OCI-LY7 (cell line): Measurements from ENCODE around the gene UNC5A. TPM values are rescaled to one million over a fixed set of nuclear protein-coding genes. Genes with fewer than 3 reads are reported as not detected.

ENCODE experiments used
- BruUV-seq: library from RNA; stranded (reverse); fragments of 400-500 nt; replicated peaks from 2 replicates; lab custom pipeline; 2021; lab: Mats Ljungman, UMichigan
- CTCF ChIA-PET: fragments of 300-600 bp; sonication (Branson Sonifier 250); formaldehyde crosslinking; loops from one replicate; lab custom pipeline; 2022; ENCODE audit warnings: antibody characterized with exemption; ENCODE audit not compliant: unreplicated experiment; lab: Charles Lee
- POLR2A ChIA-PET: fragments of 300-600 bp; sonication (Branson Sonifier 250); formaldehyde crosslinking; loops from one replicate; lab custom pipeline; 2022; ENCODE audit warnings: antibody characterized with exemption; lab: Charles Lee
- DNase-seq: peaks from one replicate; pipeline ENCODE4 v3.0.0-alpha.2; 2015; ENCODE audit warnings: low spot score
- H2AFZ ChIP-seq: fragments of 200-600 bp; sonication (generic), shearing (Covaris generic); 2 replicates; pipeline ENCODE4 v1.6.1; 2014; ENCODE audit warnings: mild to moderate bottlenecking, antibody characterized with exemption, low read length, moderate library complexity
- H3K27ac ChIP-seq: fragments of 200-600 bp; sonication (generic); 2 replicates; pipeline ENCODE4 v1.5.1; 2014; ENCODE audit warnings: mixed run types, low read depth, mild to moderate bottlenecking, moderate library complexity, low read length, inconsistent platforms; ENCODE audit not compliant: poor library complexity, severe bottlenecking
- H3K36me3 ChIP-seq: fragments of 200-600 bp; sonication (generic); 2 replicates; pipeline ENCODE4 v1.6.1; 2014; ENCODE audit warnings: mild to moderate bottlenecking, antibody characterized with exemption, low read length, moderate library complexity, mixed read lengths; ENCODE audit not compliant: insufficient read depth
- H3K4me1 ChIP-seq: fragments of 200-600 bp; sonication (generic); 2 replicates; pipeline ENCODE4 v1.5.1; 2014; ENCODE audit warnings: mild to moderate bottlenecking, low read length; ENCODE audit not compliant: insufficient read depth, poor library complexity, severe bottlenecking
- H3K4me2 ChIP-seq: fragments of 200-600 bp; sonication (generic); 2 replicates; pipeline ENCODE4 v1.6.1; 2014; ENCODE audit warnings: mild to moderate bottlenecking, low read length
- H3K4me3 ChIP-seq: fragments of 200-600 bp; sonication (generic); 2 replicates; pipeline ENCODE4 v1.5.1; 2014; ENCODE audit warnings: mild to moderate bottlenecking, low read depth, low read length; ENCODE audit not compliant: poor library complexity, severe bottlenecking
- H3K79me2 ChIP-seq: fragments of 200-600 bp; sonication (generic); 2 replicates; pipeline ENCODE4 v1.6.1; 2016; ENCODE audit warnings: low read depth, mild to moderate bottlenecking, low read length, moderate library complexity, mixed read lengths; ENCODE audit not compliant: insufficient read depth
- H3K9me2 ChIP-seq: fragments of 200-600 bp; sonication (generic); 2 replicates; pipeline ENCODE4 v1.6.1; 2016; ENCODE audit warnings: mild to moderate bottlenecking, low read length, mixed read lengths; ENCODE audit not compliant: insufficient read depth
- H3K9me3 ChIP-seq: fragments of 200-600 bp; sonication (generic); 2 replicates; pipeline ENCODE4 v1.6.1; 2014; ENCODE audit warnings: mild to moderate bottlenecking, mixed run types, low read length, mixed read lengths
- H4K20me1 ChIP-seq: fragments of 200-600 bp; sonication (generic); 2 replicates; pipeline ENCODE4 v1.6.1; 2014; ENCODE audit warnings: mild to moderate bottlenecking, antibody characterized with exemption, low read length, moderate library complexity, mixed read lengths; ENCODE audit not compliant: insufficient read depth
- EZH2phosphoT487 ChIP-seq: fragments of 200-600 bp; sonication (generic); IDR thresholded peaks from 2 replicates; pipeline ENCODE4 v1.6.1; 2018; ENCODE audit warnings: low read depth, borderline replicate concordance, mild to moderate bottlenecking, mixed run types, antibody characterized with exemption, low read length, moderate library complexity, mixed read lengths
- intact Hi-C: fragments of 100-400 bp; cut with micrococcal nuclease; formaldehyde crosslinking; loops from one replicate; pipeline ENCODE4 v1.10.0; 2022; ENCODE audit not compliant: unreplicated experiment
- total RNA-seq, 2 experiments: library from RNA; depleted of rRNA in 1 of 2; stranded (reverse); fragments of >200 nt in 1 of 2; shearing (Covaris generic) in 1 of 2; gene quantifications; 2 replicates each; pipeline ENCODE4 v1.2.3, GENCODE V29; 2014 to 2022
- TF ChIP-seq, protein P1 (sequence below): fragments of 200-600 bp; sonication (generic); conservative IDR thresholded peaks from 2 replicates; pipeline ENCODE4 v1.5.1; 2014; ENCODE audit warnings: mild to moderate bottlenecking, antibody characterized with exemption, low read length, moderate library complexity, mixed read lengths

UNC5A gene
- total RNA-seq, 2 experiments from 2014 or later = not detected

GRCh38 chr5:176857894-176858273 is 47.5 kb downstream of the UNC5A start:
- H2AFZ ChIP-seq = no peak overlapping the region
- no peaks in the 10 kb centered on the region for H4K20me1 ChIP-seq
- no TSS peak for BruUV-seq
- intact Hi-C loops = no loop called here
- POLR2A ChIA-PET = no interaction called here
- H3K4me1 ChIP-seq = peaks cover 5% of the 10 kb centered on the region
- no peak overlapping the region for H3K27ac ChIP-seq
- H3K4me3 ChIP-seq = no peak overlapping the region
- TF ChIP-seq EZH2phosphoT487 = no peak
- TF ChIP-seq, protein P1, sequence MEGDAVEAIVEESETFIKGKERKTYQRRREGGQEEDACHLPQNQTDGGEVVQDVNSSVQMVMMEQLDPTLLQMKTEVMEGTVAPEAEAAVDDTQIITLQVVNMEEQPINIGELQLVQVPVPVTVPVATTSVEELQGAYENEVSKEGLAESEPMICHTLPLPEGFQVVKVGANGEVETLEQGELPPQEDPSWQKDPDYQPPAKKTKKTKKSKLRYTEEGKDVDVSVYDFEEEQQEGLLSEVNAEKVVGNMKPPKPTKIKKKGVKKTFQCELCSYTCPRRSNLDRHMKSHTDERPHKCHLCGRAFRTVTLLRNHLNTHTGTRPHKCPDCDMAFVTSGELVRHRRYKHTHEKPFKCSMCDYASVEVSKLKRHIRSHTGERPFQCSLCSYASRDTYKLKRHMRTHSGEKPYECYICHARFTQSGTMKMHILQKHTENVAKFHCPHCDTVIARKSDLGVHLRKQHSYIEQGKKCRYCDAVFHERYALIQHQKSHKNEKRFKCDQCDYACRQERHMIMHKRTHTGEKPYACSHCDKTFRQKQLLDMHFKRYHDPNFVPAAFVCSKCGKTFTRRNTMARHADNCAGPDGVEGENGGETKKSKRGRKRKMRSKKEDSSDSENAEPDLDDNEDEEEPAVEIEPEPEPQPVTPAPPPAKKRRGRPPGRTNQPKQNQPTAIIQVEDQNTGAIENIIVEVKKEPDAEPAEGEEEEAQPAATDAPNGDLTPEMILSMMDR = no peak
- CTCF ChIA-PET = no interaction called here
- no peak for DNase-seq
- H3K79me2 ChIP-seq = no peaks in the 10 kb centered on the region
- no peaks in the 10 kb centered on the region for H3K9me3 ChIP-seq
- H3K9me2 ChIP-seq = no peaks in the 10 kb centered on the region
- H3K4me2 ChIP-seq = no peak overlapping the region
- H3K36me3 ChIP-seq = no peaks in the 10 kb centered on the region

DNA sequence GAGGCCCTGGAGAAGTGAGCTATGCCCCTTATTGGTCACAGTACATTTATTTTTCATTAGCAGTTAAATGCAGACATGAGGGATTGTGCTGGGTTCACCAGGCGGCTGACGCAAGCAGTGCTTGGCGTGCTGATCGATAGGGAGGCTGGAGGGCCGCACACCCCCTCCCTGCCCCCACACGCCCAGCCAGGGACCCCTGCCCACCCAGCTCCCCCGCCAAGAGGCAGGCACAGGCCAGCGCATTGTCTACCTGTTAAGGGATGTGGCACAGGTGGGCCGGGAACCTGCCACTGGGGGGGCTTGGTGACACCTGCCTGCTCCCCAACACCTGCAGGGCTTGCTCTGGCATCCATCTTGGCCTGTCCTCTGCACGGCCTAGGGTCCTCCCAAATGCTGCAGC is 49.6 kb downstream of the UNC5A start:
- BruUV-seq = no TSS peak
- no peak overlapping the region for H2AFZ ChIP-seq
- ChIA-PET CTCF (no interaction called here), POLR2A (no interaction called here)
- H3K4me1 ChIP-seq = peaks cover 9% of the 10 kb centered on the region
- no peak overlapping the region for H3K4me2 ChIP-seq
- no peaks in the 10 kb centered on the region for H3K9me3 ChIP-seq
- no peaks in the 10 kb centered on the region for H3K36me3 ChIP-seq
- no peaks in the 10 kb centered on the region for H4K20me1 ChIP-seq
- DNase-seq = no peak
- H3K79me2 ChIP-seq = no peaks in the 10 kb centered on the region
- intact Hi-C loops = no loop called here
- TF ChIP-seq, protein P1 = no peak
- TF ChIP-seq EZH2phosphoT487 = no peak
- no peak overlapping the region for H3K4me3 ChIP-seq
- H3K9me2 ChIP-seq = no peaks in the 10 kb centered on the region
- no peak overlapping the region for H3K27ac ChIP-seq

- no peak overlapping the region for H2AFZ ChIP-seq
- no peak overlapping the region for H3K27ac ChIP-seq
- intact Hi-C loops = no loop called here
- H3K9me3 ChIP-seq = no peaks in the 10 kb centered on the region
- no peaks in the 10 kb centered on the region for H4K20me1 ChIP-seq
- DNase-seq = no peak
- ChIA-PET CTCF (interaction anchor here (0.6 kb wide), 1 partner anchor 209 kb away, joined by 3 read pairs; no protein-coding TSS in a partner anchor), POLR2A (no interaction called here)
- H3K79me2 ChIP-seq = no peaks in the 10 kb centered on the region
- no peak overlapping the region for H3K4me3 ChIP-seq
- H3K4me2 ChIP-seq = no peak overlapping the region
- no TSS peak for BruUV-seq
- H3K4me1 ChIP-seq = peaks cover 9% of the 10 kb centered on the region
- no peaks in the 10 kb centered on the region for H3K9me2 ChIP-seq
- TF ChIP-seq, protein P1 = no peak
- no peak for TF ChIP-seq EZH2phosphoT487
- H3K36me3 ChIP-seq = no peaks in the 10 kb centered on the region
These were observed 50.0 kb downstream of the UNC5A start for GRCh38 chr5:176860381-176860780.
